GM19238 (cell line): ENCODE data around the gene SLC13A5.
"Not testable (repeated sequence)": the region's sequence is repeated elsewhere in the genome, so short reads cannot be mapped to it uniquely, and the experiment has no call there.

Source experiments
- DNase-seq: peaks from one replicate; pipeline ENCODE4 v3.0.0; 2011; ENCODE audit warnings: low spot score; ENCODE audit not compliant: insufficient read length

The SLC13A5 gene

GRCh38 chr17:6663200-6663599, 50.0 kb downstream of the SLC13A5 start:
- DNase-seq: not testable (repeated sequence)

DNA sequence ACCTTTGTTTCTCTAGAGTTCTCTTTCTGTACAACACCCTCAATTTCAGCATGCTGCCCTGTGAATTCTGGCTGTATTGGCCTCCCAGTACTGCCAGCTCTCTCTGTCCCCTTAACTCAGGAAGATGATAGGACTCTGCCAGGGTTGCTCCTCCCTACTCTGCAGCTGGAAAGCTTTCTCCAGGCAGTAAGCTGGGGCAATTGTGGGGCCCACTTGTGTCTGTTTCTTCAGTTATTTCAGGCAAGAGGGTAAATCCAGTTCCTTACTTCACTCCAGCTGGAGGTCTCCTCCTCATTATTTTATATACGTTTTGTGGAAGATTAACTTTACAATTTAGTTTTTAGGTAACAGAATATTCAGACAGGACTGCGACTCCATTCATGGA, 51.7 kb downstream of the SLC13A5 start:
- no peak for DNase-seq

GRCh38 chr17:6660805-6661463, 52.2 kb downstream of the SLC13A5 start:
- no peak for DNase-seq

DNA sequence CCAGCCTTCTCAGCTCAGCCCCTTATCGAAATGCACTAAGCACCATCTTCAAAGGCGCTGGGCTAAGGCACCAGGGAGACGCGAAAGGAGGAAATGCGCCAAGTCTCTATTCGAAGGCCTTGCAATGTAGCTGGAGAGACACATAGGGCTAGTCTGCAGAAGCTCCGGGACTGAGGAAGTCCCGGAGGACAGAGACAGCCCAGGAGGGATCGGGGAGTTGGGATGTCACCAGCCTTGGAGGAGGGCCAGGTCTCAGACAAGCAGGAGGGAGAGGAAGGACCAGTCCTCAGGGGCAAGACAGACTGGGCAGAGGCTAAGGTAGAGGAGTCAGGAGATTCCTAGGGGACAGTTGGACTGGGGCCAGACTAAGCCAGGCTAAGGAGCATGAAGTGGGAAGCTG, 53.1 kb downstream of the SLC13A5 start:
- DNase-seq: no peak

GRCh38 chr17:6658411-6658810, 54.8 kb downstream of the SLC13A5 start:
- not testable (repeated sequence) for DNase-seq

- DNase-seq: no peak
These were observed 55.4 kb downstream of the SLC13A5 start for GRCh38 chr17:6657633-6658287.

DNA sequence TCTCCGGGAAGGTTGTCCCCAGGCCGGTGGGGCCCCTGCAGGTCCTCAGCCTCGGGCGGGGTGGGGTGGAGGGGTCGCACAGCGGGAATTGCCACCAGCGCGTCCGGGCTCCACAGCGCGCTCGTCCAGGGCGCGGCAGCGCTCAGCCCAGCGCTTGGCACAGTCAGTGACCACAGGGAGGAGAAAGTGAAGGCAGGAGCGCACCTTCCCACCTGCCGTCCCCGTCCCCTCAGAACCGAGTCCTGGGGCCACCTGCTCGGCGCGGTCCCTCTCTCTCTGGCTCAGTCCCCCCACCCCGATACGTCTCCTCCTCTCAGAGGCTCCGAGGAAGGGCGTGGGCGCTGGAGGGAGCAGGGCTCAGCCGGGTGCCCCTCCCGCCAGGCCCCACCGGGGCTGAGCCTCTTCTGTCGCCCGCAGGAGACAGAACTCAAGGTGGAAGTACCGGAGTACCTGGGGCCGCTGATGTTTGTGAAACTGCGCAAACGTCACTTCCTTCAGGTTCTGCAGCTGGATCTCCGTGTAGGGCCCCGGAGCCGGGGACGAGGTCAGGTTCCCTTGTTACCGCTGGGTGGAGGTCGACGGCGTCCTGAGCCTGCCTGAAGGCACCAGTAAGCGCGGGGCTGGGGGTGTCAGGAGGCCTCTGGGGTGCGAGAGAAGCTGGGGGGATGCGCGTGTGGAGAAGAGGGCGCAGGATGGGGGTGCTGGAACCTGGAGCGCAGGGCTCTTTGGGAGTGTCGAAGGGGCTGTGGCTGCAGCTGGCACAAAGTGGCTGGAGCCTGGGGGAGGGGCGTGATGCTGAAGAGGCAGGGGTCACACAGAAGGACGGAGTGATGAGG, 56.2 kb downstream of the SLC13A5 start:
- not testable (repeated sequence) for DNase-seq

GRCh38 chr17:6655732-6656361, 57.3 kb downstream of the SLC13A5 start:
- DNase-seq: not testable (repeated sequence)

- DNase-seq: no peak
These were observed 58.1 kb downstream of the SLC13A5 start for GRCh38 chr17:6654841-6655731.

- DNase-seq: peak; percentile 27
These were observed 61.2 kb downstream of the SLC13A5 start for GRCh38 chr17:6651919-6652452.

DNA sequence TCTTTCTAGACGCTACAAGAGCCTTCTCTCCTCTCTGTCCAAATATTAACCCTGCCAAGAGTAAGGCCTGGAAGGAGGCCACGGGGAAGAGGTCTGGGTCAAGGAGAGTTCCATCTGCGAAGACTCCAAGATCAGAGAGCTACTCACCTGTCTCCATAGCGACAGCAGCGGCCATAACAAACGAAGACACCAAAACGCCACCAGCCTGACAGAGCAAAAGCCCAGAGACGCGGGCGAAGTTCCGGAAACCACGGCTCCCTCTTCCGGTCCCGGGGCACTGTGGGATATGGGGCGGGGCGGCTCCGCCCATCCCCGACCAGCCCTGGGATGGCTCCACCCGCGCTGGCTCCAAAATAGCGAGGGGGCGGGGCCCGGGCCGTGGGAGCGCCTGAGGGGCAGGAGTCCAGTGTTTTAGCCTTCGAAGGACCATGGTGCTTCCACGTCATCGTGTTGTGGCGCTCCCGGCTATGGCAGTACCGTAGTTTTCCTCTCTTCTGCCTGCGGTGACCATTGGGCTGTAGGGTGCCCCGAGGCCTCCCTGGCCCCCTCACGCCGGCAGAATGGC, 61.7 kb downstream of the SLC13A5 start, which contains the start of the genes C17orf100 and MED31:
TSS of gene C17orf100 (plus strand) at position 409 of the 565 bp plus-strand sequence. CDS start at position 561, 152 bp downstream.
TSS of gene MED31 (minus strand) at position 252 of the 565 bp plus-strand sequence. CDS start at position 175, 77 bp downstream.
- peak; percentile 94 for DNase-seq

GRCh38 chr17:6648181-6648580, 65.0 kb downstream of the SLC13A5 start:
- no peak for DNase-seq

DNA sequence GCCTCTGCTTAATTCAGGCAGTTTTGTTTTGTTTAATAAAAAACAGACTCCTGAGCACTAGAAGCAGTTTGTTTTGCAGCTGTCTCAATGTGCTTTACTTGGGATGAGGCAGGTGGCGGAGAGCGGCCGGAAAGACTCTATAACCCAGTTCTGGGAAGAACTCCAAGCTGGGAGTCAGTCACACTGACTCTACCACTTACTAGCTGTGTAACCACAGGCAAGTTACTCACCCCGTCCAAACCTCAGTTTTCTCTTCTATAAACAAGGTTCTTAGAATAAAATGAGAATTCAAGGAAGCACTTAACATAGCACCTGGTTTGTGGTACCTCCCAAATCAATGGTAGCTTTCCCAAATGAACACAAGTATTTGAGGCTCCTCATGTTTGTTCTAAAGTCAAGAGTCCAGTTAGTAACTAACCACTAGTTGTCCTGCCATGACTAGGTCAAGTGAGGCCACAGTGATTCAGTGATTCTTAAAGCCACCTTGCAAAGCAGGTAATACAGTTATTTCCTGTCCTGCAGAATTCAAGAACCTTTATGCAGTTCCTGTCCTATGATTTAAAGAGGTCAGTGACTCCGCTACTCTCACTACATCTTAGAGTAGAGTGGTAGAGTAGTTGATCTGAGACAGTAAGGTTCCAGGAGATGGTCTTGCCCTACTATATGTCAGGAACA, 69.6 kb downstream of the SLC13A5 start:
- DNase-seq: no peak

DNA sequence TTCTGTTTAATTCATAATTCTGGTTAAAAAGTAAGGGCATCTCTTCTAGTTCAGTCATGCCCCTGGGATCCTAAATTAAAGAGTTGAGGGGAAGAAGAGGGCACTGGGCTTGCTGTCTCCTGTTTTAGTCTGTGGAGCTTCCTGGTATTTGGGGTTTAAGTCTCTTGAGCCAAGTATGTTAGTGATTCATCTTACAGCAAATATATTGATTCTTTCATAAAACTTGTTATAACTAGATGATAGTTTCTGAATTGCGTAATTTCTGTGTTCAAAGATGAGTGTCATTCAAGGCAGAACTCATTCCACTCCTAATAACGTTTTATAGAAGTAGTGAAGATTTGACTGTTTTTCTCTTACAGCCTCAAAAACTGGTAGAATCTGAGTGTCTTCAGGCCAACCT, 70.6 kb downstream of the SLC13A5 start:
- no peak for DNase-seq

DNA sequence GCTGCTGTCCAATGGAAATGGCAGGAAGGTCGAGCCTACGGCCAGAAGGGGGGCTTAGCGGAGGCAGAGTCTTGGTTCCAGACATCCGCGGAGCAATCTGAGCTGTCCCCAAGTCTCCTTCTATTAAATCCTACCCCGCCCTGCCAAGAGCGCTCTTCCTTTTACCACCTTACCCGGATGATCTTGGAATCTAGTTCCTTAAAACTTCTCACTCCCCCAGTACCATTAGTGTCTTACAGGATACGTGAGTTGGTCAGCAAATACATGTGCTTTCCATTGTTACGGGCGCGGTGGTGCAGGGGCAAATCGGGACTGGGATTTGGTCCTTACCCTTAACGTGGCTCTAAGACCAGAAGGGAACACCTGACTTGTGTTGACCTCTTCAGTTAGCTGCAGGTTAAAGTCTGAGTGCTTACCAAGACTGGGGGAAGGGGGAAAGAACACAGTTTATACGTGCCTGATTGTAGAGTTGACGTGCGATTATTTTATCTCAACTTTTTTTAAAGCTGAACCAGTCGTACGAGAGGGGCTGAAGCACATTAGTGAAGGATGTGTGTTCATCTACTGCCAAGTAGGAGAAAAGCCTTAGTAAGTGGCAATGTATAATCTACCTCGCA, 71.8 kb downstream of the SLC13A5 start:
- DNase-seq: no peak

DNA sequence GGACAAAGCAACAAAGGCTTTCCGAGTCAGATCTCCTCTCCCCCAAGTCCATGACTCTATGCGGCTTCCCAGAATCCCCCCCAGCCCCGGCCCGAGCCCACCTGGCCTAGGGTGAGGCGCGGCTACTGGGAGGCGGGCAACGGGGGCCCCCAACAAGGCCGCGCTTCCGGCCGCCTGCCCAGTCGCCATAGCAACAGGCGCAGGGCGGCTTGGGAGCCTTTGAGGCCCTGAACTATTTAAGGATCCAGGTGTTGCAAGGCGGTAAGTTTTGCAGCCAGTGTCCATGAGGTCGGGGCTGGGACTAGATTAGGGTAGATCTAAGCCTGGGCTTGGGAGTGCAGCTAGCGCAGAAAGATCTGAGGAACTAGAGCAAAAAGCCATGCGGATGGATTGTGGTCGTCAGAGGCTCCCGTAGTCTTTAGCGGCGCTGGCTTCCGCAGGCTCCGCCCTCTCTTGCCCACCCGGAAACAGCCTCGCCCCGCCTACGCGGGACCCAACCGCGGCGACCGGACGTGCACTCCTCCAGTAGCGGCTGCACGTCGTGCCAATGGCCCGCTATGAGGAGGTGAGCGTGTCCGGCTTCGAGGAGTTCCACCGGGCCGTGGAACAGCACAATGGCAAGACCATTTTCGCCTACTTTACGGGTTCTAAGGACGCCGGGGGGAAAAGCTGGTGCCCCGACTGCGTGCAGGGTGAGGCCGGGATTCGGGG, 72.5 kb downstream of the SLC13A5 start, which contains the start of the genes KIAA0753 and TXNDC17:
TSS of gene KIAA0753 (minus strand) at position 176 of the 711 bp plus-strand sequence. CDS start 5,608 bp downstream, outside the sequence.
TSS of gene TXNDC17 (plus strand) at position 525 of the 711 bp plus-strand sequence. CDS start at position 548, 23 bp downstream.
- DNase-seq: peak; percentile 77

DNA sequence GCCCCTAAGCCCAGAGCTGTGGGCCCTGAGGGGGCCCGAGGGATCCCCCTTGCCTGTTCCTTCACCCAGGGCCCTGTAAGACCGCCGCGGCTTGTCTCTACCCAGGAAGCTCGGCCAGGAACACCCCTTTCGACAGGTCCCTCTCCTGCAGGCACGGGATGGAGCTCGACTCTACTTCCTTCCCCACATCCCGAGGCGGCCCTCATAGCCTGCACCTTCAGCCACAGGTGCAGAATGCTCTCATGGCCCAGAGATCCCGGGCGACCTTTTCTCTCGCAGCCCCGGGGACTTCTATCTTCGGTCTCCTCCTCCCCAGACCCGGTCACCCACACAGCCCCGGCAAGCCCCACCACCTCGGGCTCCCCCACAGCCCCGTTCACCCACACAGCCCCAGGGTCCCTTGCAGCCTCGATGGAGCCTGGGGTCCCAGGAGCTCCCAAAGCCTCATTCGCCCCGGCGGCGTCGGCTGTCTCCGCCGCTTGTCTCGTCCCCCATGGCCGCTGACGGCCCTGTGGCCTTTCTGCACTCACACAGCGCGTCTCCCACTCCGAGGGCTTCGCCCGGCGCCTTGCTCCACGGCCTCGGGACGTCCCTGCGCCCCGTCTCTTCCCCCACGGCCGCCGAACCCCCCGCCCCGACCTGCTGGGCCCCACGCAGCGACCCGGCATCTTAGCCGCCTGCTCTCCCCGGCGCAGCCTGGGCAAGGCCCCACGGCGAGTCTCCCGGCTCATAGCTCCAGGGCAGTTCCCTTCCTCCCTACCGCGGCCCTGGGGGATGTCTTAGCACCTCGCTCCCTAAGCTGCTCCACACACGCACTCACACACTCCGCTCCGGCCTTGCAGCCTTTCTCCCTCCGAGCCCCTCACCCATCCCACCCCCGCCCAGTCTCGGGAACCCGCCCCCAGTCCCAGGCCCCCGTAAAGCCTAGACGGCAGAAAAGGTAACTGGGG, 73.3 kb downstream of the SLC13A5 start:
- DNase-seq: no peak
